GM12873 (cell line): ENCODE measurements around the gene CBFA2T2.

Experiments
- TF ChIP-seq, protein P1 (sequence below): IDR thresholded peaks from 2 replicates; pipeline ENCODE4 v1.5.1; 2012; ENCODE audit warnings: low read depth, mild to moderate bottlenecking, moderate library complexity, low read length, control low read depth; ENCODE audit not compliant: insufficient read depth; ENCODE audit errors: missing control alignments

The CBFA2T2 gene

DNA sequence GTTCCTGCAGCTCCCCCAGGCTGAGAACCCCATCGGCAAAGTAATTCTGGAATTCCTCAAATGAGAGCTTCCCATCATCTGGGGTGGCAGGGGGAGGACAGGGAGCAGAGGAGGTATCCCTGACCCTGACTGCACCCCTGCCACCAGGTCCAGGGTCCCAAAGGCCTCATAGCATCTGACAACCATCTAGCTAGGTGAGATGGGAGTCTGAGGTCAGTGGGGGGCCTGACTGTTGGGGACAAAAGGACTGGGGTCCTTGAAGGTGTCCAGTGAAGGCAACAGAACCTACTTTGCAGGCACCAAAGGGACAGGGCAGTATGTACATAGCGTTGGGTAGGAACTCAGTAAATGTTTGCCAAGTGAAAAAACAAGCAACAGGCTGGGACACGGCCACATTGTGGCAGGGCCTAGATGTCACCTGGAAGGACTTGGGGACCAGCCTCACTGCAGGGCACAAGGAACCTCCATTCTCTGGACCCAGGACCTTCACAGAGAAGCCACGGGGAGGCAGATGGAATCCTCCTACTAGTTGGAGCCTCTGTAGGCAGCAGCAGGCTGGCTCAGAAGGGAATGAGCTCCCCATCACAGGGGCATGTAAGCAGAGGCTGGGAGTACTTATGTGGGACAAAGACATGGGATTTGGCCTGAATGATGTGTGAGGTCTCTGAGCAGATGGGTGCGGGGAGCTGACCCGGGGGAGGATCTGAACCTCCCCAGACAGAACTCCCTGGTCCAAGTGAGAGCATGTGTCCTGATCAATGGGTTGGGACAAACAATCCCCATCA lies 181.0 kb downstream of the CBFA2T2 start:
- TF ChIP-seq, protein P1, sequence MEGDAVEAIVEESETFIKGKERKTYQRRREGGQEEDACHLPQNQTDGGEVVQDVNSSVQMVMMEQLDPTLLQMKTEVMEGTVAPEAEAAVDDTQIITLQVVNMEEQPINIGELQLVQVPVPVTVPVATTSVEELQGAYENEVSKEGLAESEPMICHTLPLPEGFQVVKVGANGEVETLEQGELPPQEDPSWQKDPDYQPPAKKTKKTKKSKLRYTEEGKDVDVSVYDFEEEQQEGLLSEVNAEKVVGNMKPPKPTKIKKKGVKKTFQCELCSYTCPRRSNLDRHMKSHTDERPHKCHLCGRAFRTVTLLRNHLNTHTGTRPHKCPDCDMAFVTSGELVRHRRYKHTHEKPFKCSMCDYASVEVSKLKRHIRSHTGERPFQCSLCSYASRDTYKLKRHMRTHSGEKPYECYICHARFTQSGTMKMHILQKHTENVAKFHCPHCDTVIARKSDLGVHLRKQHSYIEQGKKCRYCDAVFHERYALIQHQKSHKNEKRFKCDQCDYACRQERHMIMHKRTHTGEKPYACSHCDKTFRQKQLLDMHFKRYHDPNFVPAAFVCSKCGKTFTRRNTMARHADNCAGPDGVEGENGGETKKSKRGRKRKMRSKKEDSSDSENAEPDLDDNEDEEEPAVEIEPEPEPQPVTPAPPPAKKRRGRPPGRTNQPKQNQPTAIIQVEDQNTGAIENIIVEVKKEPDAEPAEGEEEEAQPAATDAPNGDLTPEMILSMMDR: no peak

DNA sequence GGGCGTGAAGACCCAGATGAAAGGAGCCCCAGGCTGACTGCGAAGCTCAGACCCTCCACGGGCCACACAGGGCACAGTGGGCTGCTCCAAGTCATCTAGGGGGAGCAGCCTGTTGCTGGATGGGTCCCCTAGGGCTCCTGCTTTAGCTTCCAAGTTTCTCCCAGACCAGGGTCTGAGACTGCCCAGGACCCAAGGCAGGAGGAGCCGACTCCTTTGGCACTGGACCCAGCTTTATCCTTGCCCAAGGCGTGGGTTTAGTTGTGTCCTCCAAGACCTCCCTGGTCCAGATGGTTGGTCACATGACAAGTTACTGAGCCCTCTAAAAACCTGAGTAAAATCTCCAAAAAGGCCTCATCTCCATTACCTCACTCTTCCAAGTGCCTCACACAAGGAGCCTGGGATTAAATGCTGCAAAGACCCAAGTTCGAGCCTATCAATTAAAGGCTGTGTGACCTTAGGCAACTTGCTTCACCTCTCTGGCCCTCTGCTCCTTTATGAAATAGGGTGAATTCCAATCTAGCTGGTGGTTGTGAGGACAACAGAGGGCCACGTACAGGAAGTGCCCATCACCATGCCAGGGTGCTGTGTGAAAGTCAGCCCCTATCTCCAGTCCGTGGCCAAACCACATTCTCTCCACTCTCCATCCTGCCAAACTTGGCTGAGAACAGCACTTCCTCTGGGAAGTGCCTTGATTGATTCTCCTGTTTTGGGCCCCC lies 181.8 kb downstream of the CBFA2T2 start:
- TF ChIP-seq, protein P1: no peak

DNA sequence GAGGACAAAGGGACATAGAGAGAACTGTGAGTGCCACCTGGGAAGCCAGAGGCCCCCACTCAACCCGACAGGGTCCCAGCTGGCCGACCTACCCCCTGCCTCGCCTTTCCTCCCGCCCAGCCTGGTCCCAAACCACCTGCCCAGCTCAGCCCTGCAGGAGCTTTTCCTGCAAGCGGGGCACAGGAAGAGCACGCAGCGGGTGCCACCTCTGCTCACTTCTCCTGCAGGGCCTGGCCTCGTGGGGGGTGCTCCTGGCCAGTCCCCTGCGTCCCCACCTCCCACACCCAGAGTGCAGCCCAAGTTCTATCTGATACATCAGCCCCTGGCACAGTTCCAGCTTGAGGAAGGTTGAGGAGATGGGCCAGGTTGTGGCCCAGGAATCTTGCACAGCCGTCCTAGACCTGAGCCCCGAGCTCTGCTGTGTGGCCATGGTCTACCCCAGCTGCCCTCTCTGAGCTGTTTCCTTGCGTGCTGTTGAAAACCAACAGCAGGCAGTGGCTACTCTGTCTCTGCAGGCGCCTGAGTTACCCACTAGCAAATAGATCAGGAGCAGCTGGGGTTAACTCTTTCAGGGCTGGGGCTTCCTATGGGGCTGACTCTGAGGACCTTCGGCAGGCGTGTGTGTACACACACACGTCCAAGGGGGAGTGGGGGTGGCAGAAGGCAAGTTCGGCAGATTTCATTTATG lies 182.7 kb downstream of the CBFA2T2 start:
- TF ChIP-seq, protein P1: no peak

DNA sequence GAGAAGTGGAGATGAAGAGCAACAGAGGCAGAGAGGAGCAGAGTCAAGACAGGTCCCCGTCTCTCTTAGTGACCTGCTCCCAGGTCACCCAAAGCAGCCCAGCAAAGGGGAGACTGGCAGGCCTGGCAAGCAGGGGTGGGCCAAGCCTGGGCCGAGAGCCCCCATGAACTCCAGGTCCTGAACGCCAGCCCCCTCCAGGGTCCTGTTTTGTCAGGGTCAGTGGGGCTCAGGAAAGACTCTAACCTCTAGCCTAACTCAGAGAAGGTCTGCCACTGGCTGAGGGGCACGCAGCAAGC lies 183.2 kb downstream of the CBFA2T2 start:
- TF ChIP-seq, protein P1: no peak

DNA sequence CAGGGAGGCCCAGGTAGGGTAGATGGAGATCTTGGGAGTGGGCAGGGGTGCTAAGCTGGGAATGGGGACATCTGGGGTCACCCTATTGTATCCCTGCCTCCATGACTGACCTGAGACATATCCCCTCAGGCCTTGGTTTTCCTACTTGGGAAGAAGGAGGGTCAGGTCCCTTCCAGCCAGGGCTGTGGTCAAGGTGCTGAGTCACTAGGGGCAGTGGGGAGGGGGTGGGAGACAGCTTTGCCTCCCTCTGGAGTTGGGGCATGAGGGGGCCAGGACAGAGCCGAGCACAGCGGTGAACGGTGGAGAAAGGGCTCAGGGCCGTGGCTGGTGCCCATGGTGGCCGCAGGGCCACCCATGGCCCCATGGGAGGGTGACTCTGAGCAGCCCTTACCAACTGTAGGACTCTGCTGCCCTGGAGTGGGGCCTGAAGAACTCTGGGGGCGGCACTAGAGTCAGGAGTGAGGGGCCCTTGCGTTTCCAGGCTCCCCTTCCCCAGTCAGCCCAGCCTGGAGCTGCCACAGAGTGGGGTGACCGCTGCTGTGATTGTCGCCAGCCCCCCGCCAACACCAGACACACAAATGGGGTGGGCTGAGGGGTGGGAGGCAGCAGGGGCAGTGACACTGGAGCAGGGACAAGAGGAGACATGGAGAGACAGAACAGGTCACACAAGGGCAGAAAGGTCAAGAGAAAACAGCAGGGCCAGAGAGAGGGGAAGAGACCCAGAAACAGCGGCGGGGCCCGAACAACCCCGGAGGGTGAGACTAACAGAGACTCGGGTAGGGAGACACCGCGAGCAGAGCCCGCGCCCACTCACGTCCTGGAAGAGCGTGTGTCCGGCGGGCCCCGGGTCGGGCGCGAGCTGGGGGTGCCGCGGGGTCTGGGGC lies 183.8 kb downstream of the CBFA2T2 start:
- TF ChIP-seq, protein P1: no peak

DNA sequence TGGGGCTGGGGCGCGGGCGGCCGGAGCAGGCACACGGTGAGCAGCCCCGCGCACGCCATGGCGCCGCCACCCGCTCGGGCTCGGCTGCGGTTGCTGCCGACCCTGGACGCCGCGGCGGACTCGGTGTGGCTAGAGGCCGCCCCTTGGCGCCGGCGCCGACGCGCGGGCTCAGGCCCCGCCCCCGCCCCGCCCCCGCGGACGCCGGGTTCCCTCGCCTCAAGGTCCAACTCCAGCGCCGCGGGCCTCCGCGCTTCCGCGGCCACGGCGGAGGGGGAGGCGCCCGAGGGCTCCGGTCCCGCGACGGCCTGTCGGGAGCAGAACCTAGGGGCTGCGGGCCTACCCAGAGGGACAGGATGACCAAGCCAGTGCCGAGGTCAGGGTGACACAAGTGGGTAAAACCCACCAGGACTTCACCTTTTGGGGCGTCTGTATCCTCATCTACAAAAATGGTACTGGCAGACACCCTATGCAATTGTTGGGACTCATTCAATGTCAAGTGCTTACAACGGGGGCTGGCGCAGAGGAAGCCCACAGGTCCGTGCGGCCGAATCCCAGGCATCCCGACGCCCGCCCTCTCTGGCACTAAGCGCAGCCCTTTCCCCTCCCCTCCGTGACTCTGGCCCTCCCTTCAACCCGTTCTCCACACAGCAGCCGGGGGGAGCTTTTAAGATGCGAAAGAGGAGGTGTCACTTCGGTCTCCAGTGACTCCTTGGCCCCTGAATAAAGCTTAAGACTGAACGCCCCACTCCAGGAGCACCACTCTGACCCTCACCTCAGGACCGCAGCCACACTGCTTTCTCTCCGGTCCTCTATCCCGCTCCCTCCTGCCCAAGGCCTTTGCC lies 184.6 kb downstream of the CBFA2T2 start, which contains the start of gene NECAB3:
Gene NECAB3 (minus strand): TSS at position 135 of the 842 bp plus-strand sequence. CDS start 76 bp downstream, at position 59.
- TF ChIP-seq, protein P1: no peak
